Transverse colon (tissue), 3 donors: ENCODE measurements around the gene UGT3A1.

ENCODE experiments used
- EP300 ChIP-seq: sonication (generic); formaldehyde crosslinking; IDR thresholded peaks from one replicate; pipeline ENCODE4 v1.6.1; 2017; ENCODE audit warnings: antibody characterized with exemption, low read depth
- POLR2A ChIP-seq: fragments of 450-650 bp; IDR thresholded peaks from one replicate; pipeline ENCODE4 v1.6.1; 2016; ENCODE audit warnings: antibody characterized with exemption, mild to moderate bottlenecking, moderate library complexity
- TF ChIP-seq, protein P1 (sequence below), 5 experiments: fragments of 200-600 bp in 3 of 5; fragments of 450-650 bp in 2 of 5; sonication (generic) in 3 of 5; IDR thresholded peaks; 1 replicate in 2 of 5; 2 replicates in 3 of 5; pipeline ENCODE4 v1.5.1; 2016 to 2017; ENCODE audit warnings: antibody characterized with exemption in 5 of 5, inconsistent platforms in 3 of 5, mild to moderate bottlenecking in 2 of 5, moderate library complexity in 1 of 5

DNA sequence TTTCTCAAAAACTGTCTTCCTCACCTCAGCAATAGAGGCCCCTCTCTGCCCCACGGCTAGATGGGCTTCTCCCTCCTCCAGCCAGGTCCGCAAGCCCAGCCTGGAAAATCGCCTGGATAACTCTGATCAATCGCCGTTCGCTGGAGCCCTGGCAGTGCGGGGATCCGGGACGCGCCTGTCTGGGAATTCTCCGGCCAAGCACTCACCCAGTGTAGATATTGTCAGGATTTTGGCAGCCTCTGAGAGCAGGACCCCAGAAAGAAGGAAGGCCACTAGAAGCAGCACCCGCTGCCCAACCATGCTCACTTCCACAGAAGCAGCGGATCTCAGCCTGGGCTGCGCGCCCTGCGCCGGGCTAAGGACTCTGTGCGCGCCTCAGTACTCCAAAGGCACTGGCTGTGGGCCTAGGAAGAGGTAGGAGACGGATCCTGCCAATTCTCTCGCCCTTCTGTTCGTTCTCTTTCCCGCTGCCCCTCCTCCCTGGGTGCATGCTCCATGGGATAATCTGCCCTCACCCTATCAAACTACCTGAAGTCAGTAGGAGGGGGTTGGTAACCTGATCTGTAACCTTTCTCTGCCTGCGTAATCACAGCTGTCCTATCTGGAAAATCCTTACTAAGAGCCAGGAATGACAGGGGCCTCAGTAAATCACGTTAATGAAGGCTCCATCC, at the start of gene UGT3A1:
- TF ChIP-seq POLR2A (no peak), EP300 (no peak)
- TF ChIP-seq, protein P1, sequence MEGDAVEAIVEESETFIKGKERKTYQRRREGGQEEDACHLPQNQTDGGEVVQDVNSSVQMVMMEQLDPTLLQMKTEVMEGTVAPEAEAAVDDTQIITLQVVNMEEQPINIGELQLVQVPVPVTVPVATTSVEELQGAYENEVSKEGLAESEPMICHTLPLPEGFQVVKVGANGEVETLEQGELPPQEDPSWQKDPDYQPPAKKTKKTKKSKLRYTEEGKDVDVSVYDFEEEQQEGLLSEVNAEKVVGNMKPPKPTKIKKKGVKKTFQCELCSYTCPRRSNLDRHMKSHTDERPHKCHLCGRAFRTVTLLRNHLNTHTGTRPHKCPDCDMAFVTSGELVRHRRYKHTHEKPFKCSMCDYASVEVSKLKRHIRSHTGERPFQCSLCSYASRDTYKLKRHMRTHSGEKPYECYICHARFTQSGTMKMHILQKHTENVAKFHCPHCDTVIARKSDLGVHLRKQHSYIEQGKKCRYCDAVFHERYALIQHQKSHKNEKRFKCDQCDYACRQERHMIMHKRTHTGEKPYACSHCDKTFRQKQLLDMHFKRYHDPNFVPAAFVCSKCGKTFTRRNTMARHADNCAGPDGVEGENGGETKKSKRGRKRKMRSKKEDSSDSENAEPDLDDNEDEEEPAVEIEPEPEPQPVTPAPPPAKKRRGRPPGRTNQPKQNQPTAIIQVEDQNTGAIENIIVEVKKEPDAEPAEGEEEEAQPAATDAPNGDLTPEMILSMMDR (IDR thresholded peaks at IDR 0.05), result no peak
